Esophagus muscularis mucosa (tissue), 4 donors: ENCODE results near the gene NFYB. TPM values are rescaled to one million over a fixed set of nuclear protein-coding genes. Genes with fewer than 3 reads are reported as not detected.
A peak's percentile ranks its signal among the peaks of the same experiment; 100 is the strongest.

Experiments used
- DNase-seq: peaks from one replicate; pipeline ENCODE4 v3.0.0-alpha.2; 2017; ENCODE audit errors: extremely low spot score
- H3K27ac ChIP-seq, 4 donors: fragments of 200-600 bp; sonication (generic); replicated peaks in 1 of 4; 1 replicate in 3 of 4; 2 replicates in 1 of 4; pipeline ENCODE4 v1.5.1; 2016 to 2019; ENCODE audit warnings: mild to moderate bottlenecking in 1 of 4
- H3K27me3 ChIP-seq, 4 donors: fragments of 200-600 bp; sonication (generic); one replicate each; pipeline versions ENCODE4 v1.5.1 to v1.6.0; 2016 to 2019
- H3K36me3 ChIP-seq, 4 donors: fragments of 200-600 bp; sonication (generic); one replicate each; pipeline ENCODE4 v1.5.1; 2016 to 2019
- H3K4me1 ChIP-seq, 4 donors: fragments of 200-600 bp; sonication (generic); one replicate each; pipeline ENCODE4 v1.5.1; 2016 to 2019
- H3K4me3 ChIP-seq, 4 donors: fragments of 200-600 bp; sonication (generic); 1 replicate in 2 of 4; 2 replicates in 2 of 4; pipeline ENCODE4 v1.5.1; 2016 to 2019; ENCODE audit warnings: mild to moderate bottlenecking in 4 of 4, moderate library complexity in 1 of 4
- H3K9me3 ChIP-seq, 4 donors: fragments of 200-600 bp; sonication (generic); 1 replicate in 3 of 4; 2 replicates in 1 of 4; pipeline ENCODE4 v1.5.1; 2016 to 2019
- EP300 ChIP-seq: sonication (generic); formaldehyde crosslinking; IDR thresholded peaks from one replicate; pipeline ENCODE4 v1.6.1; 2017; ENCODE audit warnings: antibody characterized with exemption
- POLR2A ChIP-seq: fragments of 450-650 bp; IDR thresholded peaks from one replicate; pipeline ENCODE4 v1.6.1; 2017; ENCODE audit warnings: antibody characterized with exemption, moderate library complexity, mild to moderate bottlenecking, low read depth
- POLR2AphosphoS5 ChIP-seq, 2 donors: sonication (generic); formaldehyde crosslinking; IDR thresholded peaks; one replicate each; pipeline ENCODE4 v1.6.1; 2017; ENCODE audit warnings: antibody characterized with exemption in 2 of 2
- WGBS: methylation state at CpG from one replicate; pipeline ENCODE4 v1.1.5; 2018; 5-methylcytosine and 5-hydroxymethylcytosine counted together
- intact Hi-C: fragments of 100-400 bp; cut with DNase I; formaldehyde crosslinking; loops from one replicate; pipeline ENCODE4 v1.15.1; 2023
- total RNA-seq, 4 donors: library from RNA; depleted of rRNA; stranded (reverse); fragments of >200 nt; gene quantifications; one replicate each; pipeline versions ENCODE4 v1.1.0 to v1.2.1, GENCODE V29; 2016
- TF ChIP-seq, protein P1 (sequence below), 3 experiments: fragments of 200-600 bp in 2 of 3; fragments of 450-650 bp in 1 of 3; sonication (generic) in 2 of 3; IDR thresholded peaks; one replicate each; pipeline ENCODE4 v1.5.1; 2017 to 2019; ENCODE audit warnings: antibody characterized with exemption in 3 of 3, mild to moderate bottlenecking in 2 of 3, moderate library complexity in 1 of 3

NFYB gene
- total RNA-seq, 4 donors from 2014 or later = 67.7 to 90.9 (median 82.4) TPM

GRCh38 chr12:104150416-104150815 is 12.4 kb upstream of the NFYB start:
- TF ChIP-seq, protein P1, sequence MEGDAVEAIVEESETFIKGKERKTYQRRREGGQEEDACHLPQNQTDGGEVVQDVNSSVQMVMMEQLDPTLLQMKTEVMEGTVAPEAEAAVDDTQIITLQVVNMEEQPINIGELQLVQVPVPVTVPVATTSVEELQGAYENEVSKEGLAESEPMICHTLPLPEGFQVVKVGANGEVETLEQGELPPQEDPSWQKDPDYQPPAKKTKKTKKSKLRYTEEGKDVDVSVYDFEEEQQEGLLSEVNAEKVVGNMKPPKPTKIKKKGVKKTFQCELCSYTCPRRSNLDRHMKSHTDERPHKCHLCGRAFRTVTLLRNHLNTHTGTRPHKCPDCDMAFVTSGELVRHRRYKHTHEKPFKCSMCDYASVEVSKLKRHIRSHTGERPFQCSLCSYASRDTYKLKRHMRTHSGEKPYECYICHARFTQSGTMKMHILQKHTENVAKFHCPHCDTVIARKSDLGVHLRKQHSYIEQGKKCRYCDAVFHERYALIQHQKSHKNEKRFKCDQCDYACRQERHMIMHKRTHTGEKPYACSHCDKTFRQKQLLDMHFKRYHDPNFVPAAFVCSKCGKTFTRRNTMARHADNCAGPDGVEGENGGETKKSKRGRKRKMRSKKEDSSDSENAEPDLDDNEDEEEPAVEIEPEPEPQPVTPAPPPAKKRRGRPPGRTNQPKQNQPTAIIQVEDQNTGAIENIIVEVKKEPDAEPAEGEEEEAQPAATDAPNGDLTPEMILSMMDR (IDR thresholded peaks at IDR 0.05) = no peak
- TF ChIP-seq POLR2A = no peak
- no peak for TF ChIP-seq EP300
- TF ChIP-seq POLR2AphosphoS5 (IDR thresholded peaks at IDR 0.05) = no peak
- 91% methylated on average over 8 of the region's 8 CpGs for WGBS

DNA sequence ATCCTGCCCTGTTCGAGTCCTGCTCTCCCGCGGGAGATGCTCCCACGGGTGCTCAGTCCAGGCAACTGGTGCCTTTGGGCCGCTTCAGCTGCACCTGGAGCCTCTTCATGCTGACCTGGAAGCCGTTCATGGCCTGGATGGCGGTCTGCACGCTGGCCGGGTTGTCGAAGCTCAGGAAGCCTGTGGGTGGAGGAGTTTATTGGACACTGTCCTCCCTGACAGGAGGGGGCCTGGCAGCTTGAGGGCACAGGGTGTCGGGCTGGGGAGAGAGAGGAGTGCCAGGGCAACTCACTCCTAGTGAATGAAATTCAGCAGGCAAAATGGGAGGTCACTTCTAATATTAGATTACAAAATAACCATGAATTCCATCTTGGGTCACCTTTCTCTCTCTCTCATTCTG is 9.3 kb upstream of the NFYB start:
- Histone ChIP-seq H3K36me3 (no peaks in the 10 kb centered on the region), H3K27me3 (no peaks in the 10 kb centered on the region), H3K27ac (no peak overlapping the region), H3K9me3 (no peaks in the 10 kb centered on the region), H3K4me1 (no peaks in the 10 kb centered on the region), H3K4me3 (no peak overlapping the region)
- TF ChIP-seq POLR2A (no peak), POLR2AphosphoS5 (IDR thresholded peaks at IDR 0.05) (no peak), EP300 (no peak)
- TF ChIP-seq, protein P1 (IDR thresholded peaks at IDR 0.05) = no peak
- peak; percentile 62 for DNase-seq
- intact Hi-C loops = no loop called here
- WGBS = 71% methylated on average over 11 of the region's 11 CpGs

More at GRCh38 chr12:104150416-104150815, 12.4 kb upstream of the NFYB start:
- H3K27ac ChIP-seq = no peak overlapping the region
- H3K9me3 ChIP-seq = no peaks in the 10 kb centered on the region
- DNase-seq = no peak
- no peak overlapping the region for H3K4me3 ChIP-seq
- intact Hi-C loops = no loop called here
- H3K36me3 ChIP-seq = no peaks in the 10 kb centered on the region
- no peaks in the 10 kb centered on the region for H3K27me3 ChIP-seq
- H3K4me1 ChIP-seq = no peaks in the 10 kb centered on the region

GRCh38 chr12:104143918-104144317 is 5.9 kb upstream of the NFYB start:
- Histone ChIP-seq H3K27me3 (no peaks in the 10 kb centered on the region), H3K4me3 (no peak overlapping the region), H3K4me1 (peaks cover 1 to 6% (median 4%) of the 10 kb centered on the region in 4 donors), H3K36me3 (no peaks in the 10 kb centered on the region), H3K9me3 (no peaks in the 10 kb centered on the region), H3K27ac (no peak overlapping the region)
- WGBS = 91% methylated on average over 1 of the region's 1 CpG
- no peak for DNase-seq
- TF ChIP-seq EP300 (no peak), POLR2AphosphoS5 (IDR thresholded peaks at IDR 0.05) (no peak), POLR2A (no peak)
- TF ChIP-seq, protein P1 (IDR thresholded peaks at IDR 0.05) = no peak
- intact Hi-C loops = no loop called here

GRCh38 chr12:104143002-104143401 is 5.0 kb upstream of the NFYB start:
- H3K9me3 ChIP-seq = no peaks in the 10 kb centered on the region
- intact Hi-C loops = no loop called here
- H3K4me1 ChIP-seq = peaks cover 8 to 13% (median 11%) of the 10 kb centered on the region in 4 donors

More at GRCh38 chr12:104143002-104143401, 5.0 kb upstream of the NFYB start:
- no peaks in the 10 kb centered on the region for H3K36me3 ChIP-seq
- no peak for DNase-seq
- no peaks in the 10 kb centered on the region for H3K27me3 ChIP-seq
- no peak overlapping the region for H3K4me3 ChIP-seq
- TF ChIP-seq EP300 (no peak), POLR2A (no peak), POLR2AphosphoS5 (IDR thresholded peaks at IDR 0.05) (no peak)
- TF ChIP-seq, protein P1 (IDR thresholded peaks at IDR 0.05) = no peak
- H3K27ac ChIP-seq = no peak overlapping the region
